HCEC 1CT (cell line): ENCODE data around the gene TRAPPC12.

Experiments used
- DNase-seq: peaks from one replicate; pipeline ENCODE4 v3.0.0-alpha.2; 2017

Gene TRAPPC12

GRCh38 chr2:3470856-3471737 is 91.6 kb downstream of the TRAPPC12 start:
- no peak for DNase-seq

- no peak for DNase-seq
Observed at GRCh38 chr2:3472296-3472695, 92.8 kb downstream of the TRAPPC12 start.

- no peak for DNase-seq
Observed at GRCh38 chr2:3472966-3473365, 93.5 kb downstream of the TRAPPC12 start.

- no peak for DNase-seq
Observed at GRCh38 chr2:3475771-3476170, 96.3 kb downstream of the TRAPPC12 start.

GRCh38 chr2:3476321-3476984 is 97.0 kb downstream of the TRAPPC12 start:
- no peak for DNase-seq

- no peak for DNase-seq
Observed at GRCh38 chr2:3476985-3477327, 97.5 kb downstream of the TRAPPC12 start.

- DNase-seq, result no peak
Observed at GRCh38 chr2:3478846-3479385, 99.4 kb downstream of the TRAPPC12 start.

GRCh38 chr2:3479430-3480320 is 100.2 kb downstream of the TRAPPC12 start:
- no peak for DNase-seq

- DNase-seq, result no peak
Observed at GRCh38 chr2:3480352-3481010, 101.0 kb downstream of the TRAPPC12 start.

- no peak for DNase-seq
Observed at GRCh38 chr2:3481011-3481400, 101.5 kb downstream of the TRAPPC12 start.

- no peak for DNase-seq
Observed at GRCh38 chr2:3481736-3482362, 102.4 kb downstream of the TRAPPC12 start.

- no peak for DNase-seq
Observed at GRCh38 chr2:3482363-3482821, 102.9 kb downstream of the TRAPPC12 start.

- peak; percentile 27 for DNase-seq
Observed at GRCh38 chr2:3483227-3483985, 103.9 kb downstream of the TRAPPC12 start.

- DNase-seq, result no peak
Observed at GRCh38 chr2:3483986-3484960, 104.8 kb downstream of the TRAPPC12 start.

- no peak for DNase-seq
Observed at GRCh38 chr2:3485166-3485565, 105.7 kb downstream of the TRAPPC12 start.

GRCh38 chr2:3486047-3487027 is 106.8 kb downstream of the TRAPPC12 start:
- no peak for DNase-seq

GRCh38 chr2:3487028-3487425 is 107.5 kb downstream of the TRAPPC12 start:
- DNase-seq, result no peak

GRCh38 chr2:3487432-3487831 is 107.9 kb downstream of the TRAPPC12 start:
- no peak for DNase-seq
